Keratinocyte (primary cell): Measurements from ENCODE around the gene KRT84. TPM values are rescaled to one million over a fixed set of nuclear protein-coding genes. Genes with fewer than 3 reads are reported as not detected.

ENCODE experiments used
- DNase-seq: peaks from one replicate; pipeline ENCODE4 v3.0.0-alpha.2; 2011; ENCODE audit warnings: low read depth, missing footprints, low spot score
- FAIRE-seq: peaks from 2 replicates; lab custom pipeline; 2011; peaks lifted over from hg19 to GRCh38; lab: Jason Lieb, UNC
- H2AFZ ChIP-seq: 2 replicates; pipeline ENCODE4 v1.6.0; 2012; ENCODE audit warnings: low read length, control low read depth, inconsistent platforms; ENCODE audit not compliant: control insufficient read depth
- H3K27ac ChIP-seq: 2 replicates; pipeline ENCODE4 v1.5.1; 2011; ENCODE audit warnings: low read length; ENCODE audit not compliant: control insufficient read depth, insufficient read depth
- H3K27me3 ChIP-seq: 3 replicates; pipeline ENCODE4 v1.6.0; 2011; ENCODE audit warnings: low read length; ENCODE audit not compliant: control insufficient read depth, insufficient read depth; ENCODE audit errors: extremely low read depth
- H3K36me3 ChIP-seq, 2 experiments: 2 replicates in 1 of 2; 3 replicates in 1 of 2; pipeline ENCODE4 v1.5.1; 2011; ENCODE audit warnings: low read length in 2 of 2, mild to moderate bottlenecking in 1 of 2; ENCODE audit not compliant: control insufficient read depth in 2 of 2, insufficient read depth in 2 of 2; ENCODE audit errors: extremely low read depth in 1 of 2
- H3K4me1 ChIP-seq: 3 replicates; pipeline ENCODE4 v1.5.1; 2011; ENCODE audit warnings: low read length; ENCODE audit not compliant: control insufficient read depth, insufficient read depth; ENCODE audit errors: extremely low read depth
- H3K4me2 ChIP-seq: 3 replicates; pipeline ENCODE4 v1.6.0; 2011; ENCODE audit warnings: low read depth, low read length; ENCODE audit not compliant: control insufficient read depth, insufficient read depth; ENCODE audit errors: extremely low read depth
- H3K4me3 ChIP-seq, 3 experiments: fragments of 200-600 bp in 1 of 3; sonication (generic) in 1 of 3; 2 replicates in 2 of 3; 3 replicates in 1 of 3; pipeline ENCODE4 v1.5.1; 2011 to 2016; ENCODE audit warnings: low read length in 3 of 3, mild to moderate bottlenecking in 3 of 3, control low read depth in 2 of 3, inconsistent platforms in 1 of 3, low read depth in 1 of 3, mixed read lengths in 1 of 3, mixed run types in 1 of 3, moderate library complexity in 1 of 3; ENCODE audit not compliant: control insufficient read depth in 2 of 3, insufficient read depth in 2 of 3; ENCODE audit errors: extremely low read depth in 1 of 3
- H3K79me2 ChIP-seq: 2 replicates; pipeline ENCODE4 v1.6.0; 2012; ENCODE audit warnings: low read length; ENCODE audit not compliant: control insufficient read depth, insufficient read depth
- H3K9ac ChIP-seq: 3 replicates; pipeline ENCODE4 v1.6.0; 2011; ENCODE audit warnings: low read length; ENCODE audit not compliant: control insufficient read depth, insufficient read depth; ENCODE audit errors: extremely low read depth
- H3K9me1 ChIP-seq: 3 replicates; pipeline ENCODE4 v1.6.0; 2011; ENCODE audit warnings: low read length; ENCODE audit not compliant: control insufficient read depth, insufficient read depth; ENCODE audit errors: extremely low read depth
- H3K9me3 ChIP-seq: 2 replicates; pipeline ENCODE4 v1.5.1; 2012; ENCODE audit warnings: low read depth, low read length; ENCODE audit not compliant: control insufficient read depth
- H4K20me1 ChIP-seq: 3 replicates; pipeline ENCODE4 v1.6.0; 2011; ENCODE audit warnings: low read length; ENCODE audit not compliant: control insufficient read depth, insufficient read depth; ENCODE audit errors: extremely low read depth
- EZH2 ChIP-seq: IDR thresholded peaks from one replicate; pipeline ENCODE4 v1.6.1; 2012; ENCODE audit warnings: inconsistent platforms, mild to moderate bottlenecking, low read length, moderate library complexity
- dilution Hi-C: fragments of 300-500 bp; cut with MboI; formaldehyde crosslinking; loops from one replicate; pipeline ENCODE4 v1.7.0; 2020; ENCODE audit warnings: low sequenced_read_pairs; ENCODE audit not compliant: extremely low pct_ligation_motif_present
- polyA plus RNA-seq, 5 experiments: library from polyadenylated mRNA; depleted of rRNA in 3 of 5; stranded (reverse) in 3 of 5; stranded (forward) in 1 of 5; unstranded in 1 of 5; fragments of >200 nt; gene quantifications; 1 replicate in 1 of 5; 2 replicates in 3 of 5; 3 replicates in 1 of 5; pipeline versions ENCODE4 v1.2.1 to v1.2.3, GENCODE V29; 2011 to 2012; ENCODE audit warnings: missing spikeins in 2 of 5, low read depth in 1 of 5, low replicate concordance in 1 of 5
- TF ChIP-seq, protein P1 (sequence below), 3 experiments: IDR thresholded peaks in 1 of 3; conservative IDR thresholded peaks in 1 of 3; optimal IDR thresholded peaks in 1 of 3; 2 replicates in 2 of 3; 3 replicates in 1 of 3; pipeline versions ENCODE3 to v1.5.1; 2011; ENCODE audit warnings: low read length in 3 of 3, mild to moderate bottlenecking in 3 of 3, moderate library complexity in 2 of 3, control low read depth in 1 of 3, inconsistent platforms in 1 of 3; ENCODE audit not compliant: insufficient read depth in 2 of 3; ENCODE audit errors: extremely low read depth in 1 of 3

The KRT84 gene
- polyA plus RNA-seq, 1 donor (not counting 4 experiments of a cell fraction or from before 2014, with no cell fraction given) = 0.10 TPM

DNA sequence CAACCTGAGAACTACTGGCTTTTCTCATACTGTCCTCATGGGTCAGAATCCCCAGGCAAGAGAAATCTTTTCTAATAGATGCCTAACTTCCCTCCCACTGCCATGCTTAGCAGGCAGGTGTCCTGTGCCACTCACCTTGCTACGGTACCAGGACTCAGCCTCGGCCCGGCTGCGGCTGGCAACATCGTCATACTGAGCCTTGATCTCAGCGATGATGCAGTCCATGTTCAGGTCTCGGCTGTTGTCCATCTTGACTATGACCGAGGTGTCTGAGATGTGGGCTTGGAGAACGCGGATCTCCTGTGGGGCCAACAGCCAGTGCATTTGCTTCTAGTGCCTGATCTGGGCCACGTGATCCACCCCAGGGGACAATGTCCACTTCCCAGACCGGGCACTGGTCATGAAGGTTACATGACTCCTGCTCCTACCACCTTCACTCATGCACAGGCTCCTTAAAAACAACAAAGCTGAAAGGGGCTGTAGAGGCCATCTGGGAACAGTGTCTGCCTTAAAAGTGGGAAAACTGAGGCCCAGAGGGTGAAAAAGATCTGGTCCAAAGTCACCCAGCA is 22.3 kb downstream of the KRT84 start:
- no peak overlapping the region for H2AFZ ChIP-seq
- H3K27ac ChIP-seq = no peak overlapping the region
- H3K4me1 ChIP-seq = no peaks in the 10 kb centered on the region
- DNase-seq (no peak), FAIRE-seq (no peak)
- H4K20me1 ChIP-seq = no peaks in the 10 kb centered on the region
- H3K4me3 ChIP-seq = no peak overlapping the region
- no peak overlapping the region for H3K4me2 ChIP-seq
- H3K9ac ChIP-seq = no peak overlapping the region
- H3K36me3 ChIP-seq = no peaks in the 10 kb centered on the region
- dilution Hi-C loops = no loop called here
- H3K27me3 ChIP-seq = peaks cover 19% of the 10 kb centered on the region
- H3K9me1 ChIP-seq = no peaks in the 10 kb centered on the region
- TF ChIP-seq, protein P1, sequence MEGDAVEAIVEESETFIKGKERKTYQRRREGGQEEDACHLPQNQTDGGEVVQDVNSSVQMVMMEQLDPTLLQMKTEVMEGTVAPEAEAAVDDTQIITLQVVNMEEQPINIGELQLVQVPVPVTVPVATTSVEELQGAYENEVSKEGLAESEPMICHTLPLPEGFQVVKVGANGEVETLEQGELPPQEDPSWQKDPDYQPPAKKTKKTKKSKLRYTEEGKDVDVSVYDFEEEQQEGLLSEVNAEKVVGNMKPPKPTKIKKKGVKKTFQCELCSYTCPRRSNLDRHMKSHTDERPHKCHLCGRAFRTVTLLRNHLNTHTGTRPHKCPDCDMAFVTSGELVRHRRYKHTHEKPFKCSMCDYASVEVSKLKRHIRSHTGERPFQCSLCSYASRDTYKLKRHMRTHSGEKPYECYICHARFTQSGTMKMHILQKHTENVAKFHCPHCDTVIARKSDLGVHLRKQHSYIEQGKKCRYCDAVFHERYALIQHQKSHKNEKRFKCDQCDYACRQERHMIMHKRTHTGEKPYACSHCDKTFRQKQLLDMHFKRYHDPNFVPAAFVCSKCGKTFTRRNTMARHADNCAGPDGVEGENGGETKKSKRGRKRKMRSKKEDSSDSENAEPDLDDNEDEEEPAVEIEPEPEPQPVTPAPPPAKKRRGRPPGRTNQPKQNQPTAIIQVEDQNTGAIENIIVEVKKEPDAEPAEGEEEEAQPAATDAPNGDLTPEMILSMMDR (optimal IDR thresholded peaks at IDR 0.05 in 1 of 3, IDR thresholded peaks at IDR 0.05 in 1 of 3, conservative IDR thresholded peaks at IDR 0.05 in 1 of 3; ENCODE audit: extremely low read depth in 1 of 3, insufficient read depth in 2 of 3, low read length in 3 of 3) = no peak
- no peak for TF ChIP-seq EZH2
- no peaks in the 10 kb centered on the region for H3K79me2 ChIP-seq
- no peaks in the 10 kb centered on the region for H3K9me3 ChIP-seq

DNA sequence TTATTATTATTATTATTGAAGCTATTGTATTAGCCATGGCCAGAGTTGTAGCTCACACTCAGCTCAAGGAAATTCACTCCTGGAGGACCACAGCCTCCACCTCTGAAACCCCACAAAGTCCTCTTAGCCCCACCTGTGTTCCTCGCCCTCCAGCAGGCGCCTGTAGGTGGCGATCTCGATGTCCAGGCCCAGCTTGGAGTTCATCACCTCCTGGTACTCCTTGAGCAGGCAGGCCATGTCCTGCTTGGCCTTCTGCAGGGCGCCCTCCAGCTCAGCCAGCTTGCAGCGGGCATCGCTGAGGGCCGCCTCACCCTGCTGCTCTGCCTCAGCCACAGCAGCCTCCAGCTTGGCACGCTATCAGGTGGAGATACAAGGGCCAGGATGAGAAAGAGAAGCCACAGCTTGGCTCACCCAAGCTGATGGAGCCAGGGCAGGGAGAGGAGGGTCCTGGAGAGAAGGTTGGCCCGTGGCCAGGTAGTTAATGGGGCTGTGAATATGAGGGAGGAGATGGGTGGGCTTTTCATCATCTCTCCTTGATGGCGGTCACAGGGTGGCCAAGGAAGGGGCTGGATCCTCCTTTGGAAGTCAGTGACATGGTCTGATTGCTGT is 23.2 kb downstream of the KRT84 start:
- Histone ChIP-seq H3K27me3 (peaks cover 14% of the 10 kb centered on the region), H3K9ac (no peak overlapping the region), H3K4me2 (no peak overlapping the region), H3K4me3 (no peak overlapping the region), H3K36me3 (no peaks in the 10 kb centered on the region), H2AFZ (no peak overlapping the region), H3K4me1 (no peaks in the 10 kb centered on the region), H3K9me3 (no peaks in the 10 kb centered on the region), H3K27ac (no peak overlapping the region), H3K9me1 (no peaks in the 10 kb centered on the region), H4K20me1 (no peaks in the 10 kb centered on the region), H3K79me2 (no peaks in the 10 kb centered on the region)
- no peak for TF ChIP-seq EZH2
- TF ChIP-seq, protein P1 (optimal IDR thresholded peaks at IDR 0.05 in 1 of 3, IDR thresholded peaks at IDR 0.05 in 1 of 3, conservative IDR thresholded peaks at IDR 0.05 in 1 of 3; ENCODE audit: extremely low read depth in 1 of 3, insufficient read depth in 2 of 3, low read length in 3 of 3) = peak; percentile 24 to 36 (median 29)
- no peak for FAIRE-seq
- no peak for DNase-seq
- dilution Hi-C loops = no loop called here
